ENCODE measurements around the gene POLD3. TPM values are rescaled to one million over a fixed set of nuclear protein-coding genes. Genes with fewer than 3 reads are reported as not detected.

POLD3 gene
- total RNA-seq, 1 donor from 2014 or later: 27.9 TPM

- Mint-ChIP-seq H3K27me3 (no peaks in the 10 kb centered on the region), H3K4me1 (ENCODE audit: low read depth) (no peaks in the 10 kb centered on the region), H3K4me3 (ENCODE audit: low read depth) (no peak overlapping the region), H3K9me3 (ENCODE audit: low read depth) (peaks cover under 1% of the 10 kb centered on the region), H3K27ac (no peak overlapping the region), H3K36me3 (ENCODE audit: insufficient read depth) (no peaks in the 10 kb centered on the region)
- no peak for DNase-seq (ENCODE audit: low spot score, unreplicated experiment)
- no peak for TF ChIP-seq CTCF (IDR thresholded peaks at IDR 0.05; ENCODE audit: unreplicated experiment)
These were observed 77.1 kb downstream of the POLD3 start for GRCh38 chr11:74669211-74670160.

GRCh38 chr11:74670171-74670570 is 77.8 kb downstream of the POLD3 start:
- no peak overlapping the region for H3K4me3 Mint-ChIP-seq (ENCODE audit: low read depth)
- no peak for DNase-seq (ENCODE audit: low spot score, unreplicated experiment)
- H3K9me3 Mint-ChIP-seq (ENCODE audit: low read depth): peaks cover 3% of the 10 kb centered on the region
- H3K27ac Mint-ChIP-seq: no peak overlapping the region
- no peaks in the 10 kb centered on the region for H3K4me1 Mint-ChIP-seq (ENCODE audit: low read depth)
- H3K27me3 Mint-ChIP-seq: no peaks in the 10 kb centered on the region
- no peak for TF ChIP-seq CTCF (IDR thresholded peaks at IDR 0.05; ENCODE audit: unreplicated experiment)
- H3K36me3 Mint-ChIP-seq (ENCODE audit: insufficient read depth): no peaks in the 10 kb centered on the region

GRCh38 chr11:74671520-74672196 is 79.3 kb downstream of the POLD3 start:
- no peak for DNase-seq (ENCODE audit: low spot score, unreplicated experiment)
- H3K9me3 Mint-ChIP-seq (ENCODE audit: low read depth): peaks cover 3% of the 10 kb centered on the region
- H3K4me3 Mint-ChIP-seq (ENCODE audit: low read depth): no peak overlapping the region
- no peaks in the 10 kb centered on the region for H3K36me3 Mint-ChIP-seq (ENCODE audit: insufficient read depth)
- H3K27ac Mint-ChIP-seq: no peak overlapping the region
- H3K27me3 Mint-ChIP-seq: no peaks in the 10 kb centered on the region
- no peak for TF ChIP-seq CTCF (IDR thresholded peaks at IDR 0.05; ENCODE audit: unreplicated experiment)
- H3K4me1 Mint-ChIP-seq (ENCODE audit: low read depth): no peaks in the 10 kb centered on the region

- no peak overlapping the region for H3K27ac Mint-ChIP-seq
- H3K27me3 Mint-ChIP-seq: no peaks in the 10 kb centered on the region
- TF ChIP-seq CTCF (IDR thresholded peaks at IDR 0.05; ENCODE audit: unreplicated experiment): no peak
- peaks cover 3% of the 10 kb centered on the region for H3K9me3 Mint-ChIP-seq (ENCODE audit: low read depth)
- no peaks in the 10 kb centered on the region for H3K36me3 Mint-ChIP-seq (ENCODE audit: insufficient read depth)
- no peak for DNase-seq (ENCODE audit: low spot score, unreplicated experiment)
- no peaks in the 10 kb centered on the region for H3K4me1 Mint-ChIP-seq (ENCODE audit: low read depth)
- no peak overlapping the region for H3K4me3 Mint-ChIP-seq (ENCODE audit: low read depth)
These were observed 80.1 kb downstream of the POLD3 start for GRCh38 chr11:74672332-74672955.
